DND-41 (cell line): Measurements from ENCODE around the gene TMEM117.

ENCODE experiments used
- EZH2 ChIP-seq: IDR thresholded peaks from 3 replicates; pipeline ENCODE4 v1.6.1; 2012; ENCODE audit warnings: borderline replicate concordance, low read depth, mild to moderate bottlenecking, moderate library complexity, low read length, inconsistent platforms; ENCODE audit not compliant: severe bottlenecking
- TF ChIP-seq, protein P1 (sequence below): IDR thresholded peaks from 2 replicates; pipeline ENCODE4 v1.5.1; 2012; ENCODE audit warnings: borderline replicate concordance, low read length, moderate library complexity, mild to moderate bottlenecking; ENCODE audit not compliant: poor library complexity, severe bottlenecking; ENCODE audit errors: extremely low read depth

DNA sequence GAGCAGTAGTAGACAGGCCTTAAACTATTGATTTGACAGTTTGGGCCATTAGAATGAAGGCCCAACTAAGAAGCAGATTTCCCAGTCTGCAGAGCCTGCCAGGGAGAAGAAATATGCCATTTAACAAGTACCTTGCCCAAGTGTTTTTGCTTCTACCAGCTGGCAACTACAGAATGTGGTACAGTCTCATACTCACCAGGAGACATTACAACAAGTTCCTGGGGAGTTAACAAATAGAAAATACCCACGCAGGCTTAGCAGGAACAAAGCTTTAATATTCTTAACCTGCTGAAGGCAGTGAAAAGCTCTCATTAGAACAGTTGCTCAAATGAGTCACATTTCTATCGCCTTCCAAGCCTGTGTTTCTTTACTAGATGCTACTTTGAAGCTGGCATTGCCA is 241.0 kb downstream of the TMEM117 start:
- TF ChIP-seq EZH2 = no peak
- TF ChIP-seq, protein P1, sequence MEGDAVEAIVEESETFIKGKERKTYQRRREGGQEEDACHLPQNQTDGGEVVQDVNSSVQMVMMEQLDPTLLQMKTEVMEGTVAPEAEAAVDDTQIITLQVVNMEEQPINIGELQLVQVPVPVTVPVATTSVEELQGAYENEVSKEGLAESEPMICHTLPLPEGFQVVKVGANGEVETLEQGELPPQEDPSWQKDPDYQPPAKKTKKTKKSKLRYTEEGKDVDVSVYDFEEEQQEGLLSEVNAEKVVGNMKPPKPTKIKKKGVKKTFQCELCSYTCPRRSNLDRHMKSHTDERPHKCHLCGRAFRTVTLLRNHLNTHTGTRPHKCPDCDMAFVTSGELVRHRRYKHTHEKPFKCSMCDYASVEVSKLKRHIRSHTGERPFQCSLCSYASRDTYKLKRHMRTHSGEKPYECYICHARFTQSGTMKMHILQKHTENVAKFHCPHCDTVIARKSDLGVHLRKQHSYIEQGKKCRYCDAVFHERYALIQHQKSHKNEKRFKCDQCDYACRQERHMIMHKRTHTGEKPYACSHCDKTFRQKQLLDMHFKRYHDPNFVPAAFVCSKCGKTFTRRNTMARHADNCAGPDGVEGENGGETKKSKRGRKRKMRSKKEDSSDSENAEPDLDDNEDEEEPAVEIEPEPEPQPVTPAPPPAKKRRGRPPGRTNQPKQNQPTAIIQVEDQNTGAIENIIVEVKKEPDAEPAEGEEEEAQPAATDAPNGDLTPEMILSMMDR = no peak
